Stomach (tissue), 9 donors: ENCODE results near the gene ZMYND15. TPM values are rescaled to one million over a fixed set of nuclear protein-coding genes. Genes with fewer than 3 reads are reported as not detected.

Experiments used
- DNase-seq, 2 donors: peaks; one replicate each; pipeline versions ENCODE4 v3.0.0 to v3.0.0-alpha.2; 2013 to 2019
- H3K27ac ChIP-seq, 5 donors: fragments of 200-600 bp in 4 of 5; sonication (generic) in 4 of 5; one replicate each; pipeline ENCODE4 v1.5.1; 2013 to 2019; ENCODE audit warnings: mild to moderate bottlenecking in 1 of 5, moderate library complexity in 1 of 5
- H3K27me3 ChIP-seq, 3 donors: fragments of 200-600 bp; sonication (generic); one replicate each; pipeline ENCODE4 v1.5.1; 2017 to 2019; ENCODE audit warnings: mixed run types in 1 of 3
- H3K36me3 ChIP-seq, 4 donors: fragments of 200-600 bp; sonication (generic); 1 replicate in 3 of 4; 2 replicates in 1 of 4; pipeline ENCODE4 v1.5.1; 2016 to 2019
- H3K4me1 ChIP-seq, 4 donors: fragments of 200-600 bp; sonication (generic); one replicate each; pipeline ENCODE4 v1.5.1; 2016 to 2019
- H3K4me3 ChIP-seq, 4 donors: fragments of 200-600 bp; sonication (generic) in 3 of 4; one replicate each; pipeline ENCODE4 v1.5.1; 2016 to 2019; ENCODE audit warnings: mild to moderate bottlenecking in 1 of 4
- H3K9me3 ChIP-seq, 4 donors: fragments of 200-600 bp; sonication (generic); one replicate each; pipeline ENCODE4 v1.5.1; 2016 to 2019
- CTCF ChIP-seq, 7 experiments: fragments of 450-650 bp in 4 of 7; fragments of 200-600 bp in 3 of 7; sonication (generic) in 3 of 7; IDR thresholded peaks; one replicate each; pipeline ENCODE4 v1.5.1; 2016 to 2019; ENCODE audit warnings: antibody characterized with exemption in 7 of 7, control low read depth in 2 of 7, mild to moderate bottlenecking in 1 of 7
- EP300 ChIP-seq: sonication (generic); formaldehyde crosslinking; IDR thresholded peaks from one replicate; pipeline ENCODE4 v1.6.1; 2017; ENCODE audit warnings: antibody characterized with exemption
- POLR2A ChIP-seq, 4 donors: fragments of 450-650 bp; IDR thresholded peaks; one replicate each; pipeline ENCODE4 v1.6.1; 2016; ENCODE audit warnings: antibody characterized with exemption in 4 of 4, control low read depth in 2 of 4, mild to moderate bottlenecking in 1 of 4, moderate library complexity in 1 of 4
- POLR2AphosphoS5 ChIP-seq, 3 donors: sonication (generic); formaldehyde crosslinking; IDR thresholded peaks; one replicate each; pipeline ENCODE4 v1.6.1; 2016; ENCODE audit warnings: antibody characterized with exemption in 3 of 3
- whole genome bisulfite sequencing, 5 donors: extraction: QIAGEN DNeasy Blood & Tissue Kit in 3 of 5; methylation state at CpG; one replicate each; pipeline versions ENCODE4 v1.1.5 to v1.1.7; 2013 to 2018; 5-methylcytosine and 5-hydroxymethylcytosine counted together
- intact Hi-C: fragments of 100-400 bp; cut with DNase I; formaldehyde crosslinking; loops from one replicate; pipeline ENCODE4 v1.15.1; 2023; ENCODE audit warnings: low total_unique reads
- polyA plus RNA-seq, 3 donors: library from polyadenylated mRNA; stranded (reverse); fragments of 200-250 nt; gene quantifications; one replicate each; pipeline ENCODE4 v1.2.3, GENCODE V29; 2013
- total RNA-seq, 5 donors: library from RNA; depleted of rRNA; stranded (reverse); fragments of >200 nt; gene quantifications; one replicate each; pipeline versions ENCODE4 v1.1.0 to v1.2.3, GENCODE V29; 2014 to 2016
- donor health status: healthy with polysubstance abuse.
- donor health status: Bipolar disorder and iron deficiency.
- donor health status: healthy.

The ZMYND15 gene
- total and polyA plus RNA-seq, 8 donors, result 0.43 to 3.2 (median 1.8) TPM; not detected in 3

GRCh38 chr17:4759776-4760236 lies 20.2 kb downstream of the ZMYND15 start:
- TF ChIP-seq POLR2AphosphoS5 (IDR thresholded peaks at IDR 0.05) (no peak), POLR2A (IDR thresholded peaks at IDR 0.05) (no peak), CTCF (IDR thresholded peaks at IDR 0.05) (no peak), EP300 (no peak)
- Histone ChIP-seq H3K27ac (no peak overlapping the region), H3K27me3 (peaks cover 0 to 33% (median 6%) of the 10 kb centered on the region in 3 donors), H3K4me3 (no peak overlapping the region), H3K36me3 (no peaks in the 10 kb centered on the region), H3K4me1 (no peaks in the 10 kb centered on the region), H3K9me3 (no peaks in the 10 kb centered on the region)
- intact Hi-C loops, result no loop called here
- DNase-seq, result peak in 1 of 2 donors; percentile 50
- WGBS, 5 donors, result 57 to 74% (median 64%) methylated on average over 9 to 10 of the region's 10 CpGs

DNA sequence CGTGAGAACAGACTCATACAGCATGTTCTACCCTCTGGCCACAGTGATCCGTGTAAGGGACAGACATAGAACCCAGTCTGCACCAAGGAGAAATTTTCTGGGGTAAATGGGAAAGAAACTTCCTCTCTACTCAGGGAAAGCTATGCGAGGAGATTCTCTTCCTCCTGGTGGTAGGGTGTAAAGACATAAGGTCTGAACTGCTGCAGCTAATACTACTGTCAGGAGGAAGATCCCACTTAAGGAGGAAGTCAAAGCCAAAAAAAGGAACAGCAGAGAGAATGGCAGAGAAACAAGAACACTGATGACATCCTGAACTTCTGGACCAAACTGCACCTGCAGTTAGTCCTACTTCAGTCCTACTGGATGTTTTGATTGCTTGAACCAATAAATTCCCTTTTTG lies 25.0 kb downstream of the ZMYND15 start:
- WGBS, 5 donors, result 58 to 75% (median 71%) methylated on average over 3 of the region's 3 CpGs
- H3K9me3 ChIP-seq, result no peaks in the 10 kb centered on the region
- intact Hi-C loops, result no loop called here
- no peak for TF ChIP-seq EP300
- no peaks in the 10 kb centered on the region for H3K4me1 ChIP-seq
- peak overlapping the region in 3 of 5 donors; percentile 25 to 46 (median 33) for H3K27ac ChIP-seq
- H3K36me3 ChIP-seq, result no peaks in the 10 kb centered on the region
- DNase-seq, result no peak
- no peak overlapping the region for H3K4me3 ChIP-seq
- H3K27me3 ChIP-seq, result peaks cover 0 to 10% (median 0%) of the 10 kb centered on the region in 3 donors

- 77 to 89% (median 85%) methylated on average over 3 of the region's 3 CpGs for WGBS, 5 donors
- H3K27ac ChIP-seq, result peak overlapping the region in 2 of 5 donors; percentile 53 to 65
- intact Hi-C loops, result no loop called here
Observed at GRCh38 chr17:4766201-4766600, 26.6 kb downstream of the ZMYND15 start.

DNA sequence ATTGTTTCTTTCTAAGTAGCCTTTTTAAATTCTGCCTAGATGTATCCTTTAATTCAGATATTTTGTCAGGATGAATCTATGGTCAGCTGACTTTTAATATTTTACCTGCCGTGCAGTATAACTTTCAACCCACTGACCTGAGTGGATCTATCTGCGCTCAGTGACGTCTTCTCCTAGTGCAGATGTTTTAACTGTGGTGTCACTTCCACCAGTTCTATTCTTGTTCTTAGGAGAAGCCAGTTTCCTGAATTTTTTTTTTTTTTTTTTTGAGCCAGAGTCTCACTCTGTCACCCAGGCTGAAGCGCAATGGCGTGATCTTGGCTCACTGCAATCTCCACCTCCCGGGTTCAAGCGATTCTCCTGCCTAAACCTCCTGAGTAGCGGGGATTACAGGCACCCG lies 27.1 kb downstream of the ZMYND15 start:
- H3K4me3 ChIP-seq, result no peak overlapping the region
- intact Hi-C loops, result no loop called here
- H3K36me3 ChIP-seq, result no peaks in the 10 kb centered on the region
- TF ChIP-seq POLR2A (IDR thresholded peaks at IDR 0.05), result no peak
- WGBS, 5 donors, result 83 to 88% (median 86%) methylated on average over 9 of the region's 9 CpGs
- H3K27me3 ChIP-seq, result peaks cover 0 to 5% (median 0%) of the 10 kb centered on the region in 3 donors
- peaks cover 0 to 9% (median 4%) of the 10 kb centered on the region in 4 donors for H3K4me1 ChIP-seq
- H3K27ac ChIP-seq, result peak overlapping the region in 2 of 5 donors; percentile 50 to 65
- no peaks in the 10 kb centered on the region for H3K9me3 ChIP-seq
- no peak for DNase-seq

More at GRCh38 chr17:4766201-4766600, 26.6 kb downstream of the ZMYND15 start:
- Histone ChIP-seq H3K4me3 (no peak overlapping the region), H3K4me1 (peaks cover 0 to 3% (median 1%) of the 10 kb centered on the region in 4 donors), H3K27me3 (no peaks in the 10 kb centered on the region), H3K9me3 (no peaks in the 10 kb centered on the region), H3K36me3 (no peaks in the 10 kb centered on the region)
- no peak for DNase-seq
- TF ChIP-seq POLR2A (IDR thresholded peaks at IDR 0.05), result no peak
- no peak for TF ChIP-seq EP300
- TF ChIP-seq CTCF (IDR thresholded peaks at IDR 0.05), result no peak
- TF ChIP-seq POLR2AphosphoS5 (IDR thresholded peaks at IDR 0.05), result no peak

- Histone ChIP-seq H3K36me3 (no peaks in the 10 kb centered on the region), H3K27ac (no peak overlapping the region), H3K27me3 (peaks cover 0 to 18% (median 0%) of the 10 kb centered on the region in 3 donors), H3K4me1 (peaks cover 0 to 18% (median 11%) of the 10 kb centered on the region in 4 donors), H3K9me3 (no peaks in the 10 kb centered on the region), H3K4me3 (no peak overlapping the region)
- TF ChIP-seq CTCF (IDR thresholded peaks at IDR 0.05), result no peak
- TF ChIP-seq POLR2A (IDR thresholded peaks at IDR 0.05), result no peak
- no peak for TF ChIP-seq EP300
- TF ChIP-seq POLR2AphosphoS5 (IDR thresholded peaks at IDR 0.05), result no peak
- DNase-seq, result no peak
- WGBS, 5 donors, result 78 to 87% (median 83%) methylated on average over 6 of the region's 6 CpGs
- intact Hi-C loops, result no loop called here
Observed at GRCh38 chr17:4768298-4768697, 28.7 kb downstream of the ZMYND15 start.
